NCI-H460 (cell line): Measurements from ENCODE around the gene HNRNPH2. TPM values are rescaled to one million over a fixed set of nuclear protein-coding genes. Genes with fewer than 3 reads are reported as not detected.
A peak's percentile ranks its signal among the peaks of the same experiment; 100 is the strongest.

ENCODE experiments used
- DNase-seq: peaks from one replicate; pipeline ENCODE4 v3.0.0-alpha.2; 2016; ENCODE audit warnings: low read depth; ENCODE audit errors: extremely low read depth
- total RNA-seq: library from RNA; depleted of rRNA; stranded (reverse); fragments of >200 nt; shearing (Covaris generic); gene quantifications from 2 replicates; pipeline ENCODE4 v1.2.3, GENCODE V29; 2014

Gene HNRNPH2
- total RNA-seq, 1 experiment from 2014 or later, result 84.2 TPM

GRCh38 chrX:101394372-101394771, 13.7 kb upstream of the HNRNPH2 start:
- DNase-seq, result no peak

GRCh38 chrX:101395789-101396188, 12.2 kb upstream of the HNRNPH2 start:
- no peak for DNase-seq

GRCh38 chrX:101397779-101398178, 10.2 kb upstream of the HNRNPH2 start:
- DNase-seq, result no peak

GRCh38 chrX:101398694-101399093, 9.3 kb upstream of the HNRNPH2 start:
- no peak for DNase-seq

GRCh38 chrX:101399825-101400224, 8.2 kb upstream of the HNRNPH2 start:
- DNase-seq, result no peak

GRCh38 chrX:101407167-101407747, 765 bp upstream of the HNRNPH2 start:
- no peak for DNase-seq

GRCh38 chrX:101408532-101408841, 465 bp downstream of the HNRNPH2 start:
- DNase-seq, result no peak

- no peak for DNase-seq
Measured at GRCh38 chrX:101409043-101409442, 1.0 kb downstream of the HNRNPH2 start.

GRCh38 chrX:101410461-101410860, 2.4 kb downstream of the HNRNPH2 start:
- DNase-seq, result no peak

- DNase-seq, result no peak
Measured at GRCh38 chrX:101411984-101412383, 4.0 kb downstream of the HNRNPH2 start.

- DNase-seq, result peak; percentile 69
Measured at GRCh38 chrX:101415180-101416145, 7.4 kb downstream of the HNRNPH2 start.

- no peak for DNase-seq
Measured at GRCh38 chrX:101416691-101417090, 8.7 kb downstream of the HNRNPH2 start.

GRCh38 chrX:101417190-101417589, 9.2 kb downstream of the HNRNPH2 start:
- DNase-seq, result no peak

- DNase-seq, result no peak
Measured at GRCh38 chrX:101417981-101418841, 10.2 kb downstream of the HNRNPH2 start.

GRCh38 chrX:101419489-101419888, 11.5 kb downstream of the HNRNPH2 start:
- DNase-seq, result no peak

GRCh38 chrX:101427954-101428353, 19.9 kb downstream of the HNRNPH2 start:
- no peak for DNase-seq

GRCh38 chrX:101429934-101430333, 21.9 kb downstream of the HNRNPH2 start:
- no peak for DNase-seq

GRCh38 chrX:101430457-101431078, 22.5 kb downstream of the HNRNPH2 start:
- DNase-seq, result no peak

- DNase-seq, result no peak
Measured at GRCh38 chrX:101442085-101442484, 34.1 kb downstream of the HNRNPH2 start.

- DNase-seq, result no peak
Measured at GRCh38 chrX:101449279-101449678, 41.3 kb downstream of the HNRNPH2 start.

GRCh38 chrX:101450085-101450484, 42.1 kb downstream of the HNRNPH2 start:
- DNase-seq, result no peak
